ENCODE measurements around the gene MUC15.

GRCh38 chr11:26599425-26599824 lies 27.4 kb upstream of the MUC15 start:
- TF ChIP-seq CTCF (IDR thresholded peaks at IDR 0.05) (no peak), POLR2A (IDR thresholded peaks at IDR 0.05) (no peak), POLR2AphosphoS5 (IDR thresholded peaks at IDR 0.05) (no peak), EP300 (IDR thresholded peaks at IDR 0.05) (no peak)

All from sigmoid colon (tissue), 4 donors.